Ishikawa (cell line): Measurements from ENCODE around the gene GLIPR1L2.

Experiments
- CEBPB ChIP-seq: IDR thresholded peaks from 2 replicates; pipeline ENCODE4 v1.6.1; 2012
- CREB1 ChIP-seq: IDR thresholded peaks from 2 replicates; pipeline ENCODE4 v1.6.1; 2012; ENCODE audit warnings: low read depth
- EGR1 ChIP-seq: IDR thresholded peaks from 2 replicates; pipeline ENCODE4 v1.6.1; 2012
- EP300 ChIP-seq: IDR thresholded peaks from 2 replicates; pipeline ENCODE4 v1.6.1; 2012; ENCODE audit warnings: borderline replicate concordance
- FOXM1 ChIP-seq: IDR thresholded peaks from 2 replicates; pipeline ENCODE4 v1.6.1; 2012; ENCODE audit warnings: low read depth, borderline replicate concordance
- NFIC ChIP-seq: IDR thresholded peaks from 2 replicates; pipeline ENCODE4 v1.6.1; 2012
- RAD21 ChIP-seq: IDR thresholded peaks from 2 replicates; pipeline ENCODE4 v1.6.1; 2012; ENCODE audit warnings: low read depth
- TAF1 ChIP-seq: IDR thresholded peaks from 2 replicates; pipeline ENCODE4 v1.6.1; 2012; ENCODE audit warnings: low read depth, mild to moderate bottlenecking
- TCF12 ChIP-seq: IDR thresholded peaks from 2 replicates; pipeline ENCODE4 v1.6.1; 2012; ENCODE audit warnings: low read depth
- TEAD4 ChIP-seq: IDR thresholded peaks from 2 replicates; pipeline ENCODE4 v1.6.1; 2012
- YY1 ChIP-seq: IDR thresholded peaks from 2 replicates; pipeline ENCODE4 v1.6.1; 2012; ENCODE audit warnings: low read depth
- ZBTB7A ChIP-seq: IDR thresholded peaks from 2 replicates; pipeline ENCODE4 v1.6.1; 2012; ENCODE audit warnings: low read depth
- TF ChIP-seq, protein P1 (sequence below): IDR thresholded peaks from 2 replicates; pipeline ENCODE4 v1.6.1; 2012
- TF ChIP-seq, protein P2 (sequence below): IDR thresholded peaks from 2 replicates; pipeline ENCODE4 v1.6.1; 2012
- TF ChIP-seq, protein P3 (sequence below): IDR thresholded peaks from 2 replicates; pipeline ENCODE4 v1.6.1; 2012; ENCODE audit warnings: low read depth, mild to moderate bottlenecking

Gene GLIPR1L2

DNA sequence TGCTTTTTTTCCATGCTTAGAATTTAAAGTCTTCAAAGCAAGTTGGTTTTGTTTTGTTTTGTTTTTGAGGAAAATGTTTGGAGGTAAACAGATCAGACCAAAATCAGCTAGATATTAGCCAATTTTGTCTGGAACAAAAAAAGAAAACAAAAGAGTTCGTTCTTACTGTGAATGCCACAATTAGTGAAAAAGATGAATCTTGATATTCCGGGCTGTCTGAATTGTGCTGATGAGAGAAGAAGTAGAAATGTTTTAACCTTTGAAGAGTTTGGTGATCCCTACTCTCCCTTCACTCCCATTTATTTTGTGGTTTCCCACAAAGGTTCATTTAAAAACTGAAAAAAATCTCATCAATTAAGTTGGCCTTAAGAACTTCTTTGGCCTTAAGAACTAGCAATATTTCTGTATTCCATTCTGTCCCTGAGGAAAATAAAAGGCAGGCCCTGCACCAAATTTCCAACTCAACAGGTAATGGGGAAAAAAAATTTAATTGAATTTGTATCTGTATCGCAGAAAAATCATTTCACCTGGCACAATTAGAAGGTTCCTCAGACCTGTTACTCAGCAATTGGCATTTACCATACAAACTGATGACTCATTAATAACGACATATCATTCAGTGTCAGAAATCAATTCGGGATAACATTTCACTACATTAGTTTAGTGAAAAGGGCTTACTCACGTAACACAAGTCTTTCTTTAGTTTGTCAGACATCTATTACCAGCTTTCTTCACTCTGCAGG lies 562 bp upstream of the GLIPR1L2 start:
- TF ChIP-seq FOXM1: no peak
- no peak for TF ChIP-seq EP300
- TF ChIP-seq, protein P1, sequence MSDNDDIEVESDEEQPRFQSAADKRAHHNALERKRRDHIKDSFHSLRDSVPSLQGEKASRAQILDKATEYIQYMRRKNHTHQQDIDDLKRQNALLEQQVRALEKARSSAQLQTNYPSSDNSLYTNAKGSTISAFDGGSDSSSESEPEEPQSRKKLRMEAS: no peak
- no peak for TF ChIP-seq TEAD4
- no peak for TF ChIP-seq TAF1

DNA sequence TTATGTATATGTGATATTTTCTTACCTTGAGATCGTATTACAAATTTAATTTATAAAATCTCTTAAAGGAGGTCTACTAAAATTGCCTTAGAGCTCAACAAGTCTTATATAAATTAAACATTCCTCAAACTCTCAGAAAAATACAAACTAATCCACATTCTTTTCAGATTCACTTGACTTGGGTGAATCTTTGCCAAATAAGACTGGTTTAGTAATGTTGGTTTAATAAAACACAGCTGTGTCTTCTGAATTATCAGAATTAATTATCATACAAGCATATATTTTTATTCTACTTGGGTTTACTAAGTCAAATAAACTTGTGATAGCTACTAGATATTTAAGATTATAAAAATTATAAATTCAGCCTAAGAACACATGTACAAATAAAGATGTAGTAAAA lies 13.3 kb downstream of the GLIPR1L2 start:
- TF ChIP-seq YY1 (no peak), RAD21 (no peak), CREB1 (no peak), TAF1 (no peak), FOXM1 (no peak), CEBPB (no peak), EGR1 (no peak), TCF12 (no peak), EP300 (no peak)
- TF ChIP-seq, protein P1: no peak
- TF ChIP-seq, protein P2, sequence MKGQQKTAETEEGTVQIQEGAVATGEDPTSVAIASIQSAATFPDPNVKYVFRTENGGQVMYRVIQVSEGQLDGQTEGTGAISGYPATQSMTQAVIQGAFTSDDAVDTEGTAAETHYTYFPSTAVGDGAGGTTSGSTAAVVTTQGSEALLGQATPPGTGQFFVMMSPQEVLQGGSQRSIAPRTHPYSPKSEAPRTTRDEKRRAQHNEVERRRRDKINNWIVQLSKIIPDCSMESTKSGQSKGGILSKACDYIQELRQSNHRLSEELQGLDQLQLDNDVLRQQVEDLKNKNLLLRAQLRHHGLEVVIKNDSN: no peak

DNA sequence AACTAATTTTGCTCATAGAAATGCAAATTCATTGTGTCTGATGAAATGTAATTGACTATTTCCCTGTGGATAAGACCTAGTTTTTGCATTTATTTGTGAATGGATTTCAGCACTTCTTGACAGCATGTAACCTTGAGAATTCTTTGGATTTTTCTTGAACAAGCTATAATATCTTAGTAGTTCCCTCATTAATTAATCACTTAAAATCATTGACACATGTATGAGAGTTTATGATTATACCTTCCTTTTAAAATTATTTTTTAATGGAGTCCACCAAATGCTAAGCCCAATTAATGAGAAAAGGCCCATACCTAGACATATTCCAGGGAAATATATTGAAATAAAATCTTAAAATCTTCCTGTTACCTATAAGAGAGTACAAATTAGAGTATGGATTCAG lies 16.8 kb downstream of the GLIPR1L2 start:
- TF ChIP-seq EGR1: no peak

DNA sequence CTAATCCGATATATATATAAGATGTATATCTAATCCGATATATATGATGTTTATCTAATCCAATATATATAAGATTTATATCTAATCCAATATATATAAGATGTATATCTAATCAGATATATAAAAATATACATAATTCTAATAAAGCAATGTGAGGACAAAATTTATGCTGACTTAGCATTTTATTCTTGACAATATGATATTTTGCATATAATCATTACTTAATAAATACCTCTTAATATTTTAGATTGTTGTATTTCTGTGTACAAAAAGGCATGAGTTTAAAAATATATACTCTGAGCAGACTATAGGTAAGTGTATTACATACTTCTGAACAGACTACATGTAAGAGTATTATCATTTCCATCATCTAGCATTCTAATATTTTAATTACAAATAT lies 18.9 kb downstream of the GLIPR1L2 start:
- TF ChIP-seq ZBTB7A: no peak
- TF ChIP-seq, protein P2: no peak
- TF ChIP-seq TEAD4: no peak
- no peak for TF ChIP-seq EGR1
- TF ChIP-seq YY1: no peak
- no peak for TF ChIP-seq CREB1
- no peak for TF ChIP-seq TCF12
- TF ChIP-seq, protein P3, sequence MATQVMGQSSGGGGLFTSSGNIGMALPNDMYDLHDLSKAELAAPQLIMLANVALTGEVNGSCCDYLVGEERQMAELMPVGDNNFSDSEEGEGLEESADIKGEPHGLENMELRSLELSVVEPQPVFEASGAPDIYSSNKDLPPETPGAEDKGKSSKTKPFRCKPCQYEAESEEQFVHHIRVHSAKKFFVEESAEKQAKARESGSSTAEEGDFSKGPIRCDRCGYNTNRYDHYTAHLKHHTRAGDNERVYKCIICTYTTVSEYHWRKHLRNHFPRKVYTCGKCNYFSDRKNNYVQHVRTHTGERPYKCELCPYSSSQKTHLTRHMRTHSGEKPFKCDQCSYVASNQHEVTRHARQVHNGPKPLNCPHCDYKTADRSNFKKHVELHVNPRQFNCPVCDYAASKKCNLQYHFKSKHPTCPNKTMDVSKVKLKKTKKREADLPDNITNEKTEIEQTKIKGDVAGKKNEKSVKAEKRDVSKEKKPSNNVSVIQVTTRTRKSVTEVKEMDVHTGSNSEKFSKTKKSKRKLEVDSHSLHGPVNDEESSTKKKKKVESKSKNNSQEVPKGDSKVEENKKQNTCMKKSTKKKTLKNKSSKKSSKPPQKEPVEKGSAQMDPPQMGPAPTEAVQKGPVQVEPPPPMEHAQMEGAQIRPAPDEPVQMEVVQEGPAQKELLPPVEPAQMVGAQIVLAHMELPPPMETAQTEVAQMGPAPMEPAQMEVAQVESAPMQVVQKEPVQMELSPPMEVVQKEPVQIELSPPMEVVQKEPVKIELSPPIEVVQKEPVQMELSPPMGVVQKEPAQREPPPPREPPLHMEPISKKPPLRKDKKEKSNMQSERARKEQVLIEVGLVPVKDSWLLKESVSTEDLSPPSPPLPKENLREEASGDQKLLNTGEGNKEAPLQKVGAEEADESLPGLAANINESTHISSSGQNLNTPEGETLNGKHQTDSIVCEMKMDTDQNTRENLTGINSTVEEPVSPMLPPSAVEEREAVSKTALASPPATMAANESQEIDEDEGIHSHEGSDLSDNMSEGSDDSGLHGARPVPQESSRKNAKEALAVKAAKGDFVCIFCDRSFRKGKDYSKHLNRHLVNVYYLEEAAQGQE: no peak
- TF ChIP-seq NFIC: no peak
- no peak for TF ChIP-seq TAF1
- no peak for TF ChIP-seq RAD21
- TF ChIP-seq, protein P1: no peak
- no peak for TF ChIP-seq EP300
- TF ChIP-seq FOXM1: no peak
- no peak for TF ChIP-seq CEBPB

DNA sequence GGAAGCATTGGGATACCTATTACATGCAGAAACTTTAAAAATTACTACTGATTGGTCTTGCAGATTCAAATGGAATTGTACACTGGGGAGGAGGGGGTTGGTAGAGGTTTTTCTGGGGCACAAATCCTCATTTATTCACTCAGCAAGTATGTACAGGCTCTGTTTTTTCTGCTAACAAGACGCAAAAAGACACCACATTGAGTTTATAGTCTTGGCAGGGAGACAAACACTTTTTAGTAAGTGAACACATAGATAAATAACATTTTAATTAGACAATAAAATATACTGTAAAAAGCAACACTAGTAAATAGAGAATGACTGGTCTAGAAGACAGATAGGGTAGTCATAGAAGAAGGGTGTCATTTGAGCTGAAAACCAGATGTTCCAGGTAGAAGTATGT lies 23.8 kb downstream of the GLIPR1L2 start:
- TF ChIP-seq EP300 (no peak), ZBTB7A (no peak), CREB1 (no peak), FOXM1 (no peak), EGR1 (no peak)

DNA sequence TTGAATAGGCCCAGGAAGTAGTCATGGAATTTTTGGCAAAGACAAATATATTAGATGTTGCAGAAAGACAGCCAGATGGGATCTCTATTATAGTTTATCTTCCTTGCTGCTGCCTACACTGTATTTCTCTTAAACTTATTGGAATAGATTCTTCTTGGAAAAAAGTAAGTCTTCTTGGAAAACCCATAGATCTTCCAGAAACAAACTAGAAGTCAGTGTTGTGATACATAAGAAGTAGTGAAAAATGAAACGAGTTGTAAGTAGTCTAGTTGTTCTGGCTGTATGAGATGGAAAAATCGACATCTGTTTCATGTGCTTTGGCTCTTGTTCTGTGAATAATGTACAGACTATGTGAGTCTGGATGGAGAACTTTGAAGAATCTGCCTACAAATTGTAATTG lies 29.0 kb downstream of the GLIPR1L2 start:
- TF ChIP-seq, protein P2: no peak
- no peak for TF ChIP-seq TEAD4
- TF ChIP-seq TCF12: no peak
- TF ChIP-seq, protein P3: no peak
- no peak for TF ChIP-seq CREB1
- TF ChIP-seq ZBTB7A: no peak
- TF ChIP-seq TAF1: no peak
- TF ChIP-seq, protein P1: no peak
- no peak for TF ChIP-seq NFIC
- no peak for TF ChIP-seq RAD21
- TF ChIP-seq EGR1: no peak
- no peak for TF ChIP-seq CEBPB
- TF ChIP-seq EP300: no peak
- no peak for TF ChIP-seq FOXM1
- no peak for TF ChIP-seq YY1
